HG03432 (cell line): ENCODE data around the gene DNAAF8.
"Not testable (repeated sequence)": the region's sequence is repeated elsewhere in the genome, so short reads cannot be mapped to it uniquely, and the experiment has no call there.

ENCODE experiments used
- ATAC-seq: cut with Tn5 transposase; IDR thresholded peaks from one replicate; pipeline ENCODE4 v1.9.1; 2021; ENCODE audit warnings: mild to moderate bottlenecking, moderate library complexity; ENCODE audit not compliant: unreplicated experiment

DNAAF8 gene

DNA sequence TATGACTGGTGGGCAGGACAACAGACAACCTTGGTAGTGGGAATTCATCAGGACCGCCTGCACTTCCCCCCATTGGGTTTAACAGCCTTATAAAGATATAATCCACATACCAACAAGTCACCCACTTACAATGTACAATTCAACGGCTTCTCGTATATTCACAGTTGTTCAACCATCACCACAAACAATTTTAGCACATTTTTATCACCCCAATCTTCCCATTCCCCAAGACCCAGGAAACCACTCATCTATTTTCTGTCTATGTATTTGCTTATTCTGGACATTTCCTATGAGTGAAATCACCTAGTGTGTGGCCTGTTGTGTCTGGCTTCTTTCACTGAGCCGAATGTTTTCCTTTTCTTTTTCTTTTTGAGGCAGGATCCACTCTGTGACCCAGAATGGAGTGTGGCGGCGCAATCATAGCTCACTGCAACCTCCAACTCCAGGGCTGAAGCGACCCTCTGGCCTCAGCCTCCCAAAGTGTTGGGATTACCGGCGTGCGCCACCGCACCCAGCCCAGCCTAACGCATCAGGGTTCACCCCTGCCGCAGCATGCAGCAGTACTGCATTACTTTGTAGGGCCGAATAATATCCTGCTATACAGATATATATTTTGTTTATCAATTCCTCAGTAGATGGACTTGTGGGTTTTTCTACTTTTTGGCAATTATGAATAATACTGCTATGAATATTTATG lies 11.1 kb upstream of the DNAAF8 start:
- no peak for ATAC-seq

GRCh38 chr16:4724661-4725270 lies 9.6 kb upstream of the DNAAF8 start:
- no peak for ATAC-seq

DNA sequence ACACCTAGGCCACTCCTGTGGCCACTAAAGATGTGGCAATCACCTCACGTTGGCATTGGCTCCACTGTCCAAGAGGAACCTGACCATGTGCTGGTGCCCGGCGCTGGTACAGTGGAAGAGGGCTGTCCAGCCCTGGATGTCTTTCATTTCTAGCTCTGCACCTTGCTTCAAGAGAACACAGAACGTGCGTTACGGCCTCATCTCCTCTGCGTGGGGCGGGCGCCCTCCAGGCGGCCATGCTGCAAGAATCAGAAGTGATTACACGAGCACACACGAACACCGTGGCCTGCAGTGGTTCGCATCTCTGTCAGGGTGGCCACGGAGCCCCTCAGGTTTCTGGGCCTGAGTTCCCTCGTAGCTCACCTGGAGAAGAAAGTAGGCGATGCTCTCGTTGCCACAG lies 7.7 kb upstream of the DNAAF8 start:
- ATAC-seq, result no peak

GRCh38 chr16:4728676-4729075 lies 5.7 kb upstream of the DNAAF8 start:
- ATAC-seq, result no peak

DNA sequence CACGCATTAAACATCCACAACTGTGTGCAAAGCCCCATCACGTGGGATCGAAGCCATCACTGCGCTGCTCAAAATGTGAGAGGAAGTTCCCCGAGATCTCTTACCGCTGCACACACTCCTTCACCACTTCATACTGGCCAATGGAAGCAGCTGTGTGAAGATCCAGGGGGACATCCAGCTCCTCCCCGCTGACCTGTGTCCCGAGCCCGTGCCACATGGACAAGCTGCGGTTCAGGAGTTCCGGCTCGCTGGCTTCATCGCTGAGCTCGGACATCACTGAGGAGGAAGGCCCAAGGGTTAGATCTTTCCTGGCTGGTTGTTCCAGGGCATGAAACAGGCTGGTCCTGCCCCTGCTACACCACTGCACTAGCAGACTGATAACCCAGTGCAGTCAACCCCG lies 4.5 kb upstream of the DNAAF8 start:
- ATAC-seq, result no peak

DNA sequence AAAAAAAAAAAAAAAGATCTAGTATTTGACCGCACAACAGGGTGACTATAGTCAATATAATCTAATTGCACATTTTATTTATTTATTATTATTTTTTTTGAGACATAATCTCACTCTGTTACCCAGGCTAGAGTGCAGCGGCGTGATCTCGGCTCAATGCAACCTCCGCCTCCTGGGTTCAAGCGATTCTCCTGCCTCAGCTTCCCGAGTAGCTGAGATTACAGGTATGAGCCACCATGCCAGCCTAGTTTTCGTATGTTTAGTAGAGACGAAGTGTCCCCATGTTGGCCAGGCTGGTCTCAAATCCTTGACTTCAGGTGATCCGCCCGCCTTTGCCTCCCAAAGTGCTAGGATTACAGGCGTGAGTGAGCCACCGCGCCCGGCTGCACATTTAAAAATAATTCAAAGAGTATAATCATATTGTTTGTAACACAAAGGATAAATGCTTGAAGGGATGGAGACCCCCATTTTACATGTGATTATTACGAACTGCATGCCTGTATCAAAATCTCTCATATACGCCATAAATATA lies 1.1 kb upstream of the DNAAF8 start:
- ATAC-seq, result no peak

GRCh38 chr16:4733747-4734062 lies 632 bp upstream of the DNAAF8 start:
- peak; percentile 11 for ATAC-seq

GRCh38 chr16:4734730-4735535 lies 596 bp downstream of the DNAAF8 start:
- ATAC-seq, result peak; percentile 66

DNA sequence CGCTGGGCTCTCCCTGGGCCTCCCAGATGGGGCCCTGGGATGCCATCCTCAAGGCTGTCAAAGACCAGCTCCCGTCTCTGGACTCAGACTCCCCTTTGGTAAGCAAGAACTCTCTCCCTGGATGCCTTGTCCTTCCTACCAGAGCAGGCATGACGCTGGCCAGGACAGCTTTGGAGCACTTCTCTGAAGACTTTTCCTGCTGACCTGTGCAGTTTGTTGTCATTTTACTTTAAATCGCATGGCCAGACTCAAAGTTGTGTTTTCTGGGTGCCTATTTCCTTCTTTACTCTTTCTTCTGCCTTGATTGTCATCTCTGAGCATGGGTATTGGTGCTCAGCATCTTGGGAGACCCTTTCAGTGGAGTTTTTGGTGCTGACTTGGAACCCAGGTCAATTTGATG lies 2.2 kb downstream of the DNAAF8 start:
- no peak for ATAC-seq

- no peak for ATAC-seq
Observed at GRCh38 chr16:4737545-4737944, 3.2 kb downstream of the DNAAF8 start.

DNA sequence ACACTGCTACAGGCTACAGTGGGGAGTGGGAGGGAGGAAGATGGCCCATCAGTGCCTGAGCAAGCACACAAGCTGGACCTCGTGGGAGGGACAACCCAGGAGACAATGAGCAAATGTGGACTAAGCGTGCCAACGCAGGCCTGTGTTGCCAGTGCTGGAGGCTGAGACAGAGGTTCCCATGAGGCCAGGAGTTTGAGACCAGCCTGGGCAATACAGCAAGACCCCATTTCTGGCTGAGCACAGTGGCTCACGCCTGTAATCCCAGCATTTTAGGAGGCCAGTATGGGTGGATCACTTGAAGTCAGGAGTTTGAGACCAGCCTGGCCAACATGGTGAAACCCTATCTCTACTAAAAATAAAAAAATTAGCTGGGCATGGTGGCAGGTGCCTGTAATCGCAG lies 4.0 kb downstream of the DNAAF8 start:
- not testable (repeated sequence) for ATAC-seq

DNA sequence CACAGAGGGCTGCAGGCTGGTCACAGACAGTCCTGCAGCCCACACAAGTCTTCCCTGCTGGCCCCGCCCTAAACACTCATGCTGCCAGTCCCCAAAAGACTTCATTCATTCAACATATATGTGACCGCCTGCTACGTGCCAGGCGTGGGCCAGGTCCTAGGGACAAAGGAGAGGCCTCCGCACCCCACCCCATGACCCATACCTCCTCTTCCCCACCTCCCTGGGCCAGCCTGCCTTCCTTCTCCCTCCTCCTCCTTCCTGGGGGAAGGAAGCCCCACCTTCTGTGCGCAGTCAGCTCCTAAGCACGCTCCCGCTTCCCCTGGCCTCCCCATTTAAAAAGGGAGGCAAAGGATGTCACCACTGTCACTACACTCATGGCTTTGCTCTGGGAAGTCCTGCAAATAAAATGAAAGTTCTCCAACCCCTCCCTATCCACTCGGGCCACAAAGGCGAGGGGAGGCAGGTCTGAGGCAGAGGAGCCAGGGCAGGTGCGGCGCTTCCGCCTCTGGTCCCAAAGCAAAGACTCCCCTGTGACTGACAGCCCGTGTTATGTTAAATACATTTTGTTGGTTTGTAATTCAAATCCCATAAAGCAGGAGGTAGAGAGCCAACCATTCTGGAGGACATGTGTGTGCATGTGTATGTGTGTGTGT lies 9.0 kb downstream of the DNAAF8 start:
- no peak for ATAC-seq

DNA sequence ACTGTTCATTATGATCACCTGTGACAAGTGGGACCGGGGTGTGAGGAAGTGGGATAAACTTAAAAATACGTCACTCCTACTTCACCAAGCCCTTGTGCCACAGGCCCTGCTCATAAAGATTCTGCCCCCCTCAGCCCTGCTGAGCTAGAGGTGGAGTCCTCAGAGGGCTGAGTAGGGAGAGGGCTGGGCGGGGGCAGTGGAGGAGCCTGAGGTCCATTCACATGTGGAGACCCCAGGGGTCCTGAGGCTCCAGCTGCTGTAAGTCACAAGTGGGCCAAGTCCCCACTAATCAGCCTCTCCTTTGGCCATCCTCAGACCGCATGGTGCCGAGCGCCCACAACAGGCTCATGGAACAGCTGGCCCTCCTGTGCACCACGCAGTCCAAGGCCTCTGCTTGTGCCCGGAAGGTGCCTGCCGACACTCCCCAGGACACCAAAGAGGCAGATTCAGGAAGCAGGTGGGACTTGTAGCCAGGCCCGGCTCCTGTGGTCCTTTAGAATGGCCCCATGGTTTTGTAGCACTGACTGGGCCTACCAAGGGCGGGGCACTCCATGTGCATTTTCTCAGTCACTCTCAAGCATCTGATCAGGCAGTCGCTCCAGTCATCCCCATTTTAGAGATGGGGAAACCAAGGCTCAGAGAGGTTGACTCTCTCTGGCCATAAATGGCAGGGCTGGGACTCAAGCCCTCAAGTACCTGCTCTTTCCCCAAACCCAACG lies 10.4 kb downstream of the DNAAF8 start:
- no peak for ATAC-seq

DNA sequence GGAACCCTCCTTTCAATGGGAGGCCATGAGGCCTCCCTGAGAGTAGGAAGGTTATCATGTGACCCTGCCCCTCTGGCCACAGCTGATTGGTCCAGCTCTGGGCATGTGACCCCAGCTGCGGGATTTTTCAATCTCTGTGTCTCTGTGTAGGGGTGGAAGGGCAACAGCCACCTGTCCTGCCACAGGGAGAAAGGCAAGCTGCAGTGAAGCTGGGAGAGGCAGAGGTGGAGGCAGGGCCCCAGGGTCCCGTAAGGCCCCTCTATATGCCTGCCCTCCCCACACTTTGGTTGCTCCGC lies 10.9 kb downstream of the DNAAF8 start:
- ATAC-seq, result no peak

- ATAC-seq, result no peak
Observed at GRCh38 chr16:4746215-4746614, 11.9 kb downstream of the DNAAF8 start.

- no peak for ATAC-seq
Observed at GRCh38 chr16:4746991-4747574, 12.7 kb downstream of the DNAAF8 start.

GRCh38 chr16:4747906-4748681 lies 13.8 kb downstream of the DNAAF8 start:
- no peak for ATAC-seq

DNA sequence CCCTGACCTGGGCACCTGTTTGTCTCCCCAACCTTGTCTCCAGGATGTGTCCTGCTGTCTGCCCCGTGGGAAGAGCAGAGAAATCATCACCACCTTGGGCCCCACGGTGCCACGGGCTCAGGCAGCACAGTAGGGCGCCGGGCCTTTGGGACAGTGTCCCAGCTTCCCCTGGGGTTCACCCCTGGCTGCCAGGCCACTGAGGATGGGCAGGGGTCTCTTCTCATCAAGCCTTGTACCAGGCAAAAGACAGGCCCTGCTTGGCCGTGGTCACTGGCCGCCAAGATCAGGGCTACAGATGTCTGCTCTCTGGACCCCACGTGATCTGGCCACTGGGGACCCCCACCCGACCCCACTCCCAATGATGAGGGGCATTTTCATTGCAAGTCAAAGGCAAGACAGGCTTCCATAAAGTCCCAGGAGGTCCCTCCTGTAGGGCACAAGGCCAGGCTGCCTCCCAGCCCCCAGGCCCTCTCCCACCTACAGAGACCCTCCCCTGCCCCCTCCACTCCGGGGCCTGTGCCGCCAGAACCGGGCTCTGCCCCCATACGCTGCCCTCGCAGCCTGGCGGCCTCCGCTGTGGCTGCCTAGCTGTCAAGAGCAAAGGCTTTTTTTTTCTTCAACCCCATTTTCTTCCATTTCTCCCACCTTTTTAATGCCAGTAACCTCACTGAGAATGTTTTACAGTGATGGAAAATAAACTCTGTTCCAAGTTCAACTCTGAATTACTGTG lies 14.5 kb downstream of the DNAAF8 start:
- no peak for ATAC-seq

DNA sequence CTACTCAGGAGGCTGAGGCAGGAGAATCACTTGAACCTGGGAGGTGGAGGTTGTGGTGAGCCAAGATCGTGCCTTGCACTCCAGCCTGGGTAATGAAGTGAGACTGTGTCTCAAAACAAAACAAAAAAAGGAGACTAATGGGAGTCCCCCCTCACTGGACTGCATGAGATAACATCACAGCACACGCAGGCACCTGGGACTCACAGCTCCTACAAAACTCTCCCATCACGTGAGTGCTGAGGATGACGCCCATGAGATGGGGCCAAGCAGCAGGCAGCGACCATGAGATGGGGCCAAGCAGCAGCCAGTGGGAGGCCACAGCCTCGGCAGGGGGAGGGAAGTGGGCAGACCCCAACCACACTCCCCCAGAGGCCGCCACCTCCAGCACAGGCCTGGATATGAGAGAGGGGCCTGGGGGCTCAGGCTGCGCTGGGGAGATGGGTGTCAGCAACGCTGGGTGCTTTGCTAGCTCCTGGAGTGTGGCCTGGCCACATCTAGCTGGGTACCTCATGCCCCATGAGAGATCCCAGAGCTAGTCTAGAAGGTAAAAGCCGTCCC lies 15.4 kb downstream of the DNAAF8 start:
- ATAC-seq, result no peak
